H9 (cell line): ENCODE results near the gene ARFIP1. TPM values are rescaled to one million over a fixed set of nuclear protein-coding genes. Genes with fewer than 3 reads are reported as not detected.

Experiments used
- DNase-seq: peaks from one replicate; pipeline ENCODE4 v3.0.0-alpha.2; 2017
- H2AFZ ChIP-seq: one replicate; pipeline ENCODE4 v1.6.1; 2013; ENCODE audit warnings: mild to moderate bottlenecking, low read length, control low read depth, moderate library complexity
- H2AK5ac ChIP-seq: 2 replicates; pipeline ENCODE4 v1.6.1; 2013; ENCODE audit warnings: low read length, control low read depth, mixed read lengths; ENCODE audit not compliant: insufficient read length
- H2BK120ac ChIP-seq: one replicate; pipeline ENCODE4 v1.6.1; 2013; ENCODE audit warnings: low read depth, mild to moderate bottlenecking, low read length, control low read depth, inconsistent platforms; ENCODE audit not compliant: poor library complexity, severe bottlenecking
- H2BK12ac ChIP-seq: 2 replicates; pipeline ENCODE4 v1.6.1; 2013; ENCODE audit warnings: low read length, control low read depth, mixed read lengths, low read depth; ENCODE audit not compliant: insufficient read length
- H2BK15ac ChIP-seq: 2 replicates; pipeline ENCODE4 v1.6.1; 2013; ENCODE audit warnings: low read depth, low read length, control low read depth
- H2BK20ac ChIP-seq: one replicate; pipeline ENCODE4 v1.6.1; 2013; ENCODE audit warnings: low read depth, mild to moderate bottlenecking, low read length, control low read depth, inconsistent platforms; ENCODE audit not compliant: poor library complexity, severe bottlenecking
- H2BK5ac ChIP-seq: 2 replicates; pipeline ENCODE4 v1.6.1; 2013; ENCODE audit warnings: low read length, control low read depth, mixed read lengths; ENCODE audit not compliant: insufficient read length
- H3K14ac ChIP-seq: 2 replicates; pipeline ENCODE4 v1.6.1; 2013; ENCODE audit warnings: low read length, control low read depth; ENCODE audit not compliant: insufficient read depth
- H3K18ac ChIP-seq: 2 replicates; pipeline ENCODE4 v1.6.1; 2013; ENCODE audit warnings: low read depth, mild to moderate bottlenecking, mixed read lengths, low read length, control low read depth; ENCODE audit not compliant: insufficient read length
- H3K23ac ChIP-seq: 2 replicates; pipeline ENCODE4 v1.6.1; 2013; ENCODE audit warnings: low read length, control low read depth, mixed read lengths, low read depth; ENCODE audit not compliant: insufficient read length
- H3K23me2 ChIP-seq: 2 replicates; pipeline ENCODE4 v1.6.1; 2013; ENCODE audit warnings: low read depth, mild to moderate bottlenecking, mixed read lengths, low read length, control low read depth; ENCODE audit not compliant: insufficient read length, poor library complexity, severe bottlenecking
- H3K27ac ChIP-seq: 2 replicates; pipeline ENCODE4 v1.5.1; 2013; ENCODE audit warnings: low read length, control low read depth, mixed read lengths, low read depth; ENCODE audit not compliant: insufficient read length
- H3K27me3 ChIP-seq: 2 replicates; pipeline ENCODE4 v1.6.1; 2013; ENCODE audit warnings: low read length, control low read depth, inconsistent platforms; ENCODE audit not compliant: insufficient read depth
- H3K4ac ChIP-seq: 2 replicates; pipeline ENCODE4 v1.6.1; 2013; ENCODE audit warnings: low read depth, mild to moderate bottlenecking, control low read depth, inconsistent platforms, low read length, moderate library complexity
- H3K4me1 ChIP-seq: 2 replicates; pipeline ENCODE4 v1.6.1; 2013; ENCODE audit warnings: low read length, control low read depth, inconsistent platforms; ENCODE audit not compliant: insufficient read depth
- H3K4me2 ChIP-seq: 2 replicates; pipeline ENCODE4 v1.6.1; 2013; ENCODE audit warnings: low read length, control low read depth, mixed read lengths; ENCODE audit not compliant: insufficient read length, insufficient read depth
- H3K56ac ChIP-seq: 2 replicates; pipeline ENCODE4 v1.6.1; 2013; ENCODE audit warnings: low read depth, mild to moderate bottlenecking, mixed read lengths, low read length, control low read depth; ENCODE audit not compliant: insufficient read length
- H3K79me1 ChIP-seq: 2 replicates; pipeline ENCODE4 v1.6.1; 2013; ENCODE audit warnings: low read depth, mild to moderate bottlenecking, moderate library complexity, low read length, control low read depth, inconsistent platforms; ENCODE audit not compliant: insufficient read depth, poor library complexity, severe bottlenecking
- H3K79me2 ChIP-seq: 2 replicates; pipeline ENCODE4 v1.6.1; 2013; ENCODE audit warnings: low read length, control low read depth, inconsistent platforms; ENCODE audit not compliant: insufficient read depth
- H3K9ac ChIP-seq: 2 replicates; pipeline ENCODE4 v1.6.1; 2013; ENCODE audit warnings: low read length, control low read depth, mixed read lengths; ENCODE audit not compliant: insufficient read length; ENCODE audit errors: extremely low read depth
- H3K9me3 ChIP-seq: one replicate; pipeline ENCODE4 v1.6.1; 2013; ENCODE audit warnings: low read depth, low read length, inconsistent platforms; ENCODE audit not compliant: control insufficient read depth
- H3T11ph ChIP-seq: one replicate; pipeline ENCODE4 v1.6.1; 2013; ENCODE audit warnings: mild to moderate bottlenecking, low read length, control low read depth, inconsistent platforms
- H4K20me1 ChIP-seq: one replicate; pipeline ENCODE4 v1.6.1; 2013; ENCODE audit not compliant: control insufficient read depth, insufficient read length, insufficient read depth
- H4K5ac ChIP-seq: 2 replicates; pipeline ENCODE4 v1.6.1; 2013; ENCODE audit warnings: low read depth, mild to moderate bottlenecking, mixed read lengths, low read length, control low read depth; ENCODE audit not compliant: insufficient read length
- H4K8ac ChIP-seq: replicated peaks from 2 replicates; pipeline ENCODE4 v1.6.1; 2013; ENCODE audit warnings: low read length, control low read depth, mixed read lengths, low read depth; ENCODE audit not compliant: insufficient read length
- H4K91ac ChIP-seq: 2 replicates; pipeline ENCODE4 v1.6.1; 2013; ENCODE audit warnings: low read depth, mild to moderate bottlenecking, moderate library complexity, mixed read lengths, low read length, control low read depth; ENCODE audit not compliant: insufficient read length
- H3K27ac Mint-ChIP-seq, 3 experiments: 2 replicates in 2 of 3; 3 replicates in 1 of 3; pipeline ENCODE4 v1.8.0; 2020 to 2021; ENCODE audit warnings: mixed read lengths in 3 of 3, mild to moderate bottlenecking in 1 of 3, moderate library complexity in 1 of 3
- H3K27me3 Mint-ChIP-seq: 2 replicates; pipeline ENCODE4 v1.8.0; 2021; ENCODE audit warnings: low read depth, mild to moderate bottlenecking, moderate library complexity, mixed read lengths
- H3K36me3 Mint-ChIP-seq, 3 experiments: 2 replicates in 2 of 3; 3 replicates in 1 of 3; pipeline ENCODE4 v1.8.0; 2020 to 2021; ENCODE audit warnings: low read depth in 3 of 3, mixed read lengths in 3 of 3; ENCODE audit not compliant: insufficient read depth in 1 of 3
- H3K4me1 Mint-ChIP-seq, 2 experiments: 2 replicates each; pipeline ENCODE4 v1.8.0; 2020; ENCODE audit warnings: mixed read lengths in 2 of 2
- H3K4me3 Mint-ChIP-seq, 2 experiments: 2 replicates in 1 of 2; 3 replicates in 1 of 2; pipeline ENCODE4 v1.8.0; 2020 to 2021; ENCODE audit warnings: mild to moderate bottlenecking in 2 of 2, mixed read lengths in 2 of 2, moderate library complexity in 1 of 2
- H3K9me3 Mint-ChIP-seq, 2 experiments: 2 replicates in 1 of 2; 3 replicates in 1 of 2; pipeline ENCODE4 v1.8.0; 2020; ENCODE audit warnings: mild to moderate bottlenecking in 2 of 2, mixed read lengths in 2 of 2, moderate library complexity in 1 of 2
- CTCF ChIP-seq: fragments of 200-600 bp; sonication (generic); conservative IDR thresholded peaks from 3 replicates; pipeline ENCODE4 v1.8.0; 2021; ENCODE audit warnings: antibody characterized with exemption, mild to moderate bottlenecking
- WGBS: extraction: QIAGEN DNeasy Blood & Tissue Kit; methylation state at CpG from one replicate; pipeline ENCODE4 v1.1.7; 2013; ENCODE audit warnings: missing lambda C conversion rate, low lambda C conversion rate, mixed read lengths; ENCODE audit not compliant: insufficient read length; ENCODE audit errors: extremely low coverage; 5-methylcytosine and 5-hydroxymethylcytosine counted together
- total RNA-seq: library from RNA; stranded (reverse); gene quantifications from 2 replicates; pipeline ENCODE4 v1.2.1, GENCODE V29; 2021

The ARFIP1 gene
- total RNA-seq, 1 experiment from 2014 or later = 30.8 TPM

- Histone ChIP-seq H3K18ac (no peak overlapping the region), H2BK12ac (no peak overlapping the region), H4K5ac (no peak overlapping the region), H3K4me1 (no peaks in the 10 kb centered on the region), H2BK20ac (no peak overlapping the region), H3K79me2 (no peaks in the 10 kb centered on the region), H3K56ac (no peak overlapping the region), H2BK15ac (no peak overlapping the region), H4K20me1 (no peaks in the 10 kb centered on the region), H4K91ac (no peak overlapping the region), H3T11ph (no peak overlapping the region), H2AK5ac (no peak overlapping the region), H3K27ac (no peak overlapping the region), H4K8ac (no peak overlapping the region), H3K23me2 (no peaks in the 10 kb centered on the region), H3K14ac (no peak overlapping the region), H3K4me2 (no peak overlapping the region), H3K9me3 (no peaks in the 10 kb centered on the region), H3K79me1 (no peaks in the 10 kb centered on the region), H2BK120ac (no peak overlapping the region), H3K9ac (no peak overlapping the region), H2AFZ (no peak overlapping the region), H3K4ac (no peak overlapping the region), H3K23ac (no peak overlapping the region), H3K27me3 (no peaks in the 10 kb centered on the region), H2BK5ac (no peak overlapping the region)
- no CpG with 5 or more reads among the region's 2 CpGs for WGBS
- Mint-ChIP-seq H3K9me3 (peaks cover 4 to 21% of the 10 kb centered on the region in 2 experiments; a peak in 4 of 5 replicates), H3K36me3 (peaks cover 49 to 57% (median 55%) of the 10 kb centered on the region in 3 experiments), H3K27me3 (no peaks in the 10 kb centered on the region; the same call in none of the 2 replicates), H3K27ac (no peak overlapping the region), H3K4me3 (no peak overlapping the region), H3K4me1 (peaks cover 6 to 9% of the 10 kb centered on the region in 2 experiments; a peak in 3 of 4 replicates)
- no peak for TF ChIP-seq CTCF
- DNase-seq = no peak
Observed at GRCh38 chr4:152831416-152831815, 51.7 kb downstream of the ARFIP1 start.
